SHP77 treated with DMSO at 0.1 percent for 48 hours (cell line): ENCODE measurements around the gene TMEM44.

Experiments
- DNase-seq: peaks from one replicate; lab custom pipeline; 2025; lab: John Stamatoyannopoulos, UW

Gene TMEM44

GRCh38 chr3:194633349-194634004, at the start of gene TMEM44:
TMEM44 (minus strand) TSS chr3:194633419; CDS start chr3:194633215, 204 bp downstream.
- peak; percentile 50 for DNase-seq

GRCh38 chr3:194682694-194683310, 49.6 kb upstream of the TMEM44 start:
- DNase-seq: peak; percentile 29

DNA sequence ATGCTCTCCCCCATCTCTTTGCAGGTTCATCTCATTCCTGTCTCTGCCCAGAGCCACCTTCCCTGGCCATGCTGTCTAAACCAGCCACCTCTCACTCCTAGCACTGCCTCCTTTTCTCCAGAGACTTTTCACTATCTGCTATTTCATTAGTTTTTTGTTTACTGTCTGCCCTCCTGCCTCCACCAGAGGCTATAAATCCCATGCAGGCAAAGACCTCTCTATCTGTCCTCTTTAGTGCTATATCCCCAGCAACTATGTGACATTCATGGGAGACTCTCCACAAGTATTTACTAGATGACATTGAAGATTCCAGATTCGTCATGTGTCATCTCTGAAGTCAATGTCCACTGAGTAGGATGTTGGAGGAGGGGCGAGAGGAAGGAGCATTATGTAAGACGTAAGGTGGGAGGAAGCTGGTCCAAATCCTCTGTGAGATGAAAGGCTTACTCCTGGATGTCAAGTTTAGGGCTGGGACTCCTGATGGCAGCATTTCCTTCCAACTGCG, 49.0 kb upstream of the TMEM44 start:
- no peak for DNase-seq

GRCh38 chr3:194680888-194681615, 47.8 kb upstream of the TMEM44 start:
- DNase-seq: no peak

DNA sequence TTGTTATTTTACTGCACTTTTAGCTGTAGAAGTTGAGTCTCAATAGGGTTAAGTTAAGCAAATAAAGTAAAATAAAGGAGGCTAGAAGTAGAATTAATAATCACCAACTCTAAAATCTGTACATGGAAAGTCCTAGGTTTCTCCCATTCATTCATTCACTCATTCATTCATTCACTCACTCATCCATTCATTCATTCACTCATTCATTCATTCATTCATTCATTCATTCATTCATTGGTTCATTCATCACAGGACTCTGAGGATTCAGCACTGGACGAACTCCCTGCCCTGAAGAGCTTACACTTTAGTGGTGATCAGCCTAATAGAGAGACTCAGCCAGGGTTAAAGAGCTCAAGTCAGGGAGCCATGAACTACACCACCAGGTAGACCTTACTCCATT, 43.3 kb upstream of the TMEM44 start:
- DNase-seq: no peak

GRCh38 chr3:194675680-194676079, 42.5 kb upstream of the TMEM44 start:
- no peak for DNase-seq

GRCh38 chr3:194675081-194675640, 41.9 kb upstream of the TMEM44 start:
- no peak for DNase-seq

DNA sequence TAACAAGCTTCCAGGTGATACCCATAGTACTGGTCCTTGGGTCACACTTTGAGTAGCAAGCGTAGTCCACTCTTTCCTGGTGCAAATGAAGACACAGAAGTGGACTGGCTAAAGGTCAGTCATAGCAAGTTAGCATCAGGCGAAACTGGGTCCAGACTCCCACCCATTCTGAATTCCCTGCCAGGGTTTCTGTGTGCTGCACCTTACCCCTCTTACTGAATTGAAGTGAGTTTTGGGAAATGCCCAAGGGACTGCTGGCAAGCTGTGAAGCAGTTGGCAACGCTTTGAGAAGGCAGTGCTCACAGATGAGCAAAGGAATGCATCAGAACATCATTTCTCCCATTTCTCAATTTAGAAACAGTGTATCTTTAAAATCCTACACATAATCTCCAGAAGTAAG, 40.5 kb upstream of the TMEM44 start:
- DNase-seq: no peak

- no peak for DNase-seq
These were observed 39.7 kb upstream of the TMEM44 start for GRCh38 chr3:194672876-194673275.

GRCh38 chr3:194671900-194672808, 38.9 kb upstream of the TMEM44 start, which contains the start of gene LSG1:
LSG1 (minus strand) TSS chr3:194672191; CDS start chr3:194672162, 29 bp downstream.
- DNase-seq: peak; percentile 89

DNA sequence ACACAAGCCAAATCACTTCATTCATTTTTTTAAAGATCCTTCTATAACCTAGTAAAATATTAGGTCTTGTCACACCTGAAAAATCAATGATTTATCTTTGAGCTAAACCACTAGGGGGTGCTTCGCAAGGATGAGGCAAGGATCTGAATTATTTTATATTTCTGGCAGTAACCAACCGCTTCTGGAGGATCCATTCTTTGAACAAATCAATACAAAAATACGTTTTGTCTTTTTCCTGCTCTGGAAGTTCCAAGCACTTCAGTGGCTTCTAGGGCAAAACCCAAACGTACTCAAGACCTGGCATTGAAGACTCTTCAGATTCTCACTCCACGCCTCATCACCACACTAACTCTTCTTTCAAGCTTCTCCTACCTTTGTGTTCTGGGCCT, 38.3 kb upstream of the TMEM44 start:
- no peak for DNase-seq

DNA sequence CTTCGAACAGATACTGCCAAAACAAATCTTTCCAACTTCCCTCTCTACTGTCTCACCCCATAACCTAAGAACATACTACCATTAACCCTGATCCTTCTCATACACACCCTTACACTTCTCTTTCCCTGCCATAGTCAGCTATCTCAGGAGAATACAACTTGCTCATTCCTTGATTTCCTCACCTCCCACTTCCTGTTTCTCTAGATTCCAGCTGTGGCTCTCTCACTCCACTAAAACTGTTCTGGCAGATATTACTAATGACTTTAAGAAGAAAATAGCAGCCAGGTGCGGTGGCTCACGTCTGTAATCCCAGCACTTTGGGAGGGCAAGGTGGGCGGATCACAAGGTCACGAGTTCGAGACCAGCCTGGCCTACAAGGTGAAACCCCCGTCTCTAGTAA, 34.1 kb upstream of the TMEM44 start:
- DNase-seq: no peak

GRCh38 chr3:194664857-194665256, 31.6 kb upstream of the TMEM44 start:
- DNase-seq: no peak

DNA sequence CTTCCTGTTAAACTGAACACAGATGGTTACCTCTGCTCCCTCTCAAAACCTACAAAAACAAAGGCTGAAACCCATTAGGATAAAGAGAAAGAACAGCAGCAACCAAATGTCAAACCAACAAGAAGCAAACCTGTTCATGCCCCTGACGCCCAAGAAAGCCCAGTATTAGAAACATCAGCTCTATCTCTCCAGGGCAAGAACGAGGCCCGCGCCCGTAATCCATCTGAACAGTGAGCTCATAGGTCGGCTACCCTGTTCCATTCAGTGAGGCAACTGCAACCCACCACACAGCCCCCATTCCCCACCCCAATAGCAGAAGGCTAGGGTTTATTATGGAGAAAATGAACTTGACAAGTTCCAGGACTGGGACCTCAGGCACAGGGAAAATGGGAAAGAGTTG, 28.7 kb upstream of the TMEM44 start:
- DNase-seq: no peak

DNA sequence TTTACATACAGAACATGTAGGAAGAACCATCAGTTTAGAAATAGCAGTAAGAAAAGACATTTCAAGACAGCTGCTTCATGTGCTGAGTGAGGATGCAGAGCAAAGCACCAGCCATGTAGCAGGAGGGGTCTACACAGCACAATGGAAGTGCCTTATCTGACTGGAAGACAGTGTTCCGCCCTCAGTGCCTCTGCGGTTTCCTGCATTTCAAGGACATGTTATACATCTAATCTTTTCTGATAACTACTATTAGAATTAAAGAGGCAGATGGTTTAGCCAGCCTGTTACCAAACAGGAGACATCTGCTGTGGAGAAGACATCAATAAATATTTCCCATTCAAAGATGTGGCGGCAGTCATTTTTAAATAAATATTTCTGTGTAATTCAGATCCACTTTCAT, 28.2 kb upstream of the TMEM44 start:
- DNase-seq: no peak

GRCh38 chr3:194659778-194660177, 26.6 kb upstream of the TMEM44 start:
- no peak for DNase-seq

DNA sequence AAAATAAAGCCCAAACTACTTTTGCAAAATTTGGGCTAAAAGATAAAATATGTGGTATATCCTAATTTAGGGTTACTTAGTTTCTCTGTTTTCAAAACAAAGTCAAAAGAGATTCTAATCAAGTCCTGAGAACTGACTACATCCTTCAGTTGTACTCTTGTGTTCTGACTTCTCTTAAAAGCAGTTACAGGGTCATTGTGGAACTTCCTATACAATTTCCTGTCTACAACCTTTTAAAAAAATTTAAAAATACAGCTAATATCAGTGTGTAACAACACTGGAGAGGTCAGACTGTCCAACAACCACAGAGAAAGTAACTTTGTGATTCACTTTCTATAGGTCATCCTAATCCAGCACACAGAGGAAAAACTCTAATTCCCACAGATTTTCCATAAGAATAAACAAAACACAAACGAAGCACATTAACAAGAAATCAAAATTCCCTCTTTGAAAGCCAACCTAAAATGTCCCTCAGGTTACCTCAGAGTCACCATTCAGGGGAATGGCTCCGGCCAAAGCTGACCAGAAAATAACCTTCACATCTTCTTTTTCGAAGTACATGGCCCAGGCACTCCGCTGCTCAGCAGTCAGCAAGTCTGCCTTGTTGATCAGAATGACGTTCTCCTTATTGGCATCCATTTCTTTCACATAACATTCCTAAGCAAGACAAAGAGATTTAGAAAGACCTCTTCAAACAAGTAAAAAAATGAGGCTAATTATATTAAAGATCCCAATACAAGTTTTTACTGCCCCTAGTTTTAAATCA, 25.4 kb upstream of the TMEM44 start:
- no peak for DNase-seq

DNA sequence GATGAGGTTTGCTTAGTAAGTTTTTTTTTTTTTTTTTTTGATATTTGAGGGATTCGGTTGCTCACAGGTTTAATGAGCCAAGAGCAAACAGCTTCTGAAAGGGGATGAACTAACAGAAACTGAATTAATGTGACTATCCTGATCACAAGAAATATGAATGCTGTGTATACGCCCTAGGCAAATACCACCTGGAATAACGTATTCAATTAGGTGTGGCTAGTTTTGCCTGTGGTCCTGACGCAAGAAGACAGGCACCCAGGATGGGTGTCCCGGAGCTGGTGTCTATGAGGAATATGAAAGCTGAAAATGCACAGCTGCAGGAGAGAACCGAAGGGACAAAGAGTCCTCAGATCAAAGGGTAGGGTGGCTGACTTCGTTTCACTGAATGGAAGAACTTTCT, 24.2 kb upstream of the TMEM44 start:
- no peak for DNase-seq

DNA sequence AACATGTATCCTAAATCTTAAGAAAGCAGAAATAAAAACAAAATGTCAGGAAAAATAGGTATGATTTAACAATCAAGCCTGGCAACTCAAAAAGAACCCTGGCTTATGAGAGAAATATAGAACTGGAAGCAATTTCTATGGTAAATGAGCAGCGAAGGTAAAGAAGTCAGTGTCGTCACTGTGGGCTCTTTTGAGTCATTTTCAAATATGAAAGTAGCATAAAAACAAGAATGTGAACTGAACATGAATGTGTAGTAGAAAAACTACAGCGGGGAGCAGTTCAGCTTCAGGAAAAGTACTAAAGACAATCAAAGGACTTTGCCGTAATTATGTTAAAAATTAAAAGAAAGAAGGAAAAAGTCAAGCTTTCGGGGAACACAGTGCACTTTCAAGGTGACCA, 21.2 kb upstream of the TMEM44 start:
- no peak for DNase-seq

GRCh38 chr3:194647747-194648146, 14.5 kb upstream of the TMEM44 start:
- no peak for DNase-seq

DNA sequence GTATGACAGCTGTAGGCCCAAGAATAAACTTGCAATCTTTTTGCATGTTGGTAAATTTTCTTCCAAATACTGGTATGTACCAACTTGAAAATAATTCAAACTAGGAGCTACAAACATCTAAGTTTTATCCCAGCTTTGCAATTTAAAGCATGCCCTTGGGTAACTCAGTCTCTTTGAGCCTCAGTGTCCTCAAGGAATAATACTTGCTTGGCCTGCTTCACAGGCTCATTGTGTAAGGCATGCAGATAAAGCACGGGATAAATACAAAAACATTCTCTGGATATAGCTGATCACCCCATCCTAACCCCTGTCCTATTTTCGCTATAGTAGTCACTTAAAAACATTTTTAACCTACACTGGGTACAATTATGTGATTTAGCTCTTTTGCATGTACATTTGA, 9.6 kb upstream of the TMEM44 start:
- no peak for DNase-seq
